Umbilical cord (tissue), 2 donors: ENCODE results near the gene E4F1. TPM values are rescaled to one million over a fixed set of nuclear protein-coding genes. Genes with fewer than 3 reads are reported as not detected.

Source experiments
- DNase-seq: peaks from one replicate; pipeline ENCODE4 v3.0.0-alpha.2; 2015; ENCODE audit warnings: low spot score
- total RNA-seq: library from RNA; depleted of rRNA; stranded (reverse); fragments of >200 nt; gene quantifications from one replicate; pipeline ENCODE4 v1.2.3, GENCODE V29; 2014; ENCODE audit warnings: low replicate concordance; ENCODE audit not compliant: insufficient read depth

The E4F1 gene
- total RNA-seq, 1 donor from 2014 or later = 14.7 TPM

DNA sequence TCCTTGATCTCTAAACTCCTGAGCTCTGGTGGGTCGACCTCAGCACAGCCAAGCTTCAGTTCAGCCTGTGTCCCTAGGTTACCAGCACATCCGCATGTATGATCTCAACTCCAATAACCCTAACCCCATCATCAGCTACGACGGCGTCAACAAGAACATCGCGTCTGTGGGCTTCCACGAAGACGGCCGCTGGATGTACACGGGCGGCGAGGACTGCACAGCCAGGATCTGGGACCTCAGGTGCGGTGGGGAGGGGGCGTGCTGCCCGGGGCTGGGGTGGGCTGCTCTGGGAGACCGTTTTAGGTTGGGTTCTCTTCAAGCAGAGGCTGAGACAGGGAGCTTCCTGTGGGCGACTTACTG, 17.0 kb upstream of the E4F1 start:
- DNase-seq = no peak

DNA sequence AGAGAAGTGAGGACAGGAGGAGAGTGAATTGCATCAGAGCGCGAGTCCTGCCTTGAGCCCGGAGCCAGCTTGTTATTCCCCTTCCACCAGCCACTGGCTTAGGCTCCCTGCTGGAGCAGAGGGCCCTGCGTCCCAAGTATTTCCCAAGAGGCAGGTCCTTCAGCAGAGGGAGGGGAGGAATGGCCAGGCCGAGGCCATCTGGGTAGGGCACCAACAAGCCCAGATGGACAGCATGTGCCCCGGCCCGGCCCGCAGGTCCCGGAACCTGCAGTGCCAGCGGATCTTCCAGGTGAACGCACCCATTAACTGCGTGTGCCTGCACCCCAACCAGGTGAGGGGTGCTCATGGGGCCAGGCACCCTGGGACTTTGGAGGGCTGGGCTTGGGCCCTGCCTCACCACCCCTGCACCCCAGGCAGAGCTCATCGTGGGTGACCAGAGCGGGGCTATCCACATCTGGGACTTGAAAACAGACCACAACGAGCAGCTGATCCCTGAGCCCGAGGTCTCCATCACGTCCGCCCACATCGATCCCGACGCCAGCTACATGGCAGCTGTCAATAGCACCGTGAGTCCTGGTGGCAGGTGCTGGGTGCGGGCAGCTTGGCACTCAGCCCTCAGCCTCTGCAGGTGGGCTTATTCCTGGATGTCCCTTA, 16.5 kb upstream of the E4F1 start:
- DNase-seq = no peak

DNA sequence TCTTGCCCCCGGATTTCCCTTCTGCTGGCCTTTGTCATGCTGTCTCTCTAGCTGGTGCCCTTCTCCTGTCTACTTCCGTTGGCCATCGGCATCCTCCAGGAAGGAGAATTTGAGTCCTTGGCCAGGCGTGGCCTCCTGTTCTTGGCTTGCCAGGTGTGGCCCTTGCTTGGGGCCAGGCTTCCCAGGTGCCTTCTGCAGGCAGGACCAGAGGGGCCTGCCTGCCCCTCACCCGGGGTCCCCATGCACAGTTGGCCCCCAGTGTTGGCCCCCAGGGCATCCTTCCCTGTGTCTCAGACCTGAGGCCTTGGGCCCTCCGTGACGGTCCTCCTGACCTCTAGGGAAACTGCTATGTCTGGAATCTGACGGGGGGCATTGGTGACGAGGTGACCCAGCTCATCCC, 15.5 kb upstream of the E4F1 start:
- DNase-seq = no peak

DNA sequence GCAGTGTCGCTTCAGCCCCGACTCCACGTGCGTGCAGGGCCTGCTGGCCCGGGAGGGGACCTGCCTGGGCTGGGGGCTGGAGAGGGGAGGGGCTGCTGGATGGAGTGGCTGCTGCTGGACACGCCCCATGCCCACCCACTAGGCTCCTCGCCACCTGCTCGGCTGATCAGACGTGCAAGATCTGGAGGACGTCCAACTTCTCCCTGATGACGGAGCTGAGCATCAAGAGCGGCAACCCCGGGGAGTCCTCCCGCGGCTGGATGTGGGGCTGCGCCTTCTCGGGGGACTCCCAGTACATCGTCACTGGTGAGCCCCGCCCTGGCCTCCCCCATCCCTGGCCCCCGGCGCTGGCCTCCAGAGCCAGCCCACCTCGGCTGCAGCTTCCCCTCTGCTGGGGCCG, 15.1 kb upstream of the E4F1 start:
- no peak for DNase-seq

DNA sequence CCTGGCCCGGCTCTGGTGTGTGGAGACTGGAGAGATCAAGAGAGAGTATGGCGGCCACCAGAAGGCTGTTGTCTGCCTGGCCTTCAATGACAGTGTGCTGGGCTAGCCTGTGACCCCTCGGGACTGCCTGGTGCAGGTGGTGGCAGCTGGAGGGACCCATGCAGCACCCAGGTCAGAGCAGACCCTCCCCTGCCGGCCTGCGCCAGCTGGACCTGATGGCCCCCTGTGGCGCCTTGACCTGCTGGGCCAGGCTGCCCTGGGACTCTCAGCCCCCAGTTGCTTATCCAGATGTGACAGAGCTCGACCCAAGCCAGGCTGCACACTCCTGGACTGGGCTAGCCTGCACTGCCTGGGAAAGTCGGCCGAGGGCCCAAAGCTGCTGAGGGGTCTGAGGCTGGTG, 14.6 kb upstream of the E4F1 start:
- DNase-seq = no peak

DNA sequence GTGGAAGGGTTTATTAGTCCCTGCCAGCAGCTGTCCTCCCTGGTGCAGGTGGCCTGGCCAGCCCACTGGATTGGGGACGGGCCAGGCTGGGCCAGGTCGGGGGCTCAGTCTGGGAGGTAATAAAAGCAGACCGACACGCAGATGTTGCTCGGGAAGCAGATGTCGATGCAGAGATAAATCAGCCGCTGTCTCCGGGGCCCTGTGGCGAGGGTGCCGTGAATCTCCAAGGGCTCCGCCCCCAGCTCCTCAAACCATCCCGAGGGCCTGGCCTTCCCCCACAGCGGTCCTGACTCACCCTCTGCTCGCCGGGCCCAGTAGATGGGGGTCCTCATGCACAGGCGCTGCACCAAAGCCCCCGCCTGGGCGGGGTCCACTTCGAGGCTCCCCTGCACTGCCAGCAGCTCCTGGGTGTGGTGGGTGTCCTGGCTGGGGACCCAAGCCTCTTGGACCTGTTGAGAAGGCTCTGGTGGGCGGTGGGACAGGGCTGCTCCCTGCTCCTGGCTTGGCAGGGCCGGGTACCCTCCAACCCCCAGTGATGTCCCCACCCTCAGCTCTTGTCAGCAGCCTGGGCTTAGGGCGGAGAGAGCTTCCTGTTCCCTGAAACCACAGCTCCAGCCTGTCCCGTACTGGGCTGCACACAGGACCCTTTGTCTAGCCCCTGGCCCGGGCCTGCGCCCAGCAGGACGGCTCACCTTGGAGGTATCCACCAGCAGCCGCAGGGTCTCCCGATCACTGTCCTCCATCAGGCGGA, 14.0 kb upstream of the E4F1 start:
- no peak for DNase-seq

DNA sequence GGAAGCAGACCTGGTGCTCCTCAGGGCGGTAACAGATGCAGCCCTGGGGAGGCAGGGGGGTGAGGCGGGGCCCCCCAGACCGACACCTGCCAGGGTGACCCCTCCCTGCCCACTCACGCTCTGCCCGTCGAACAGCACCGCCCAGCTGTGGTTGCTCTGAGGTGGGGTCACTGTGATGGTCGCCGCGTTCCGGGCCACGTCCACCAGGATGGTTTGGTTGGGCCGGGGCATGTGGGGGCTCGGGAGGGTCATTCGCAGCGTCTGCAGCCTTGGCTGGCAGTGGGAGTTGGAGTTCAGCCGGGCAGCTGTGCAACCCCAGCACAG, 13.4 kb upstream of the E4F1 start:
- no peak for DNase-seq

DNA sequence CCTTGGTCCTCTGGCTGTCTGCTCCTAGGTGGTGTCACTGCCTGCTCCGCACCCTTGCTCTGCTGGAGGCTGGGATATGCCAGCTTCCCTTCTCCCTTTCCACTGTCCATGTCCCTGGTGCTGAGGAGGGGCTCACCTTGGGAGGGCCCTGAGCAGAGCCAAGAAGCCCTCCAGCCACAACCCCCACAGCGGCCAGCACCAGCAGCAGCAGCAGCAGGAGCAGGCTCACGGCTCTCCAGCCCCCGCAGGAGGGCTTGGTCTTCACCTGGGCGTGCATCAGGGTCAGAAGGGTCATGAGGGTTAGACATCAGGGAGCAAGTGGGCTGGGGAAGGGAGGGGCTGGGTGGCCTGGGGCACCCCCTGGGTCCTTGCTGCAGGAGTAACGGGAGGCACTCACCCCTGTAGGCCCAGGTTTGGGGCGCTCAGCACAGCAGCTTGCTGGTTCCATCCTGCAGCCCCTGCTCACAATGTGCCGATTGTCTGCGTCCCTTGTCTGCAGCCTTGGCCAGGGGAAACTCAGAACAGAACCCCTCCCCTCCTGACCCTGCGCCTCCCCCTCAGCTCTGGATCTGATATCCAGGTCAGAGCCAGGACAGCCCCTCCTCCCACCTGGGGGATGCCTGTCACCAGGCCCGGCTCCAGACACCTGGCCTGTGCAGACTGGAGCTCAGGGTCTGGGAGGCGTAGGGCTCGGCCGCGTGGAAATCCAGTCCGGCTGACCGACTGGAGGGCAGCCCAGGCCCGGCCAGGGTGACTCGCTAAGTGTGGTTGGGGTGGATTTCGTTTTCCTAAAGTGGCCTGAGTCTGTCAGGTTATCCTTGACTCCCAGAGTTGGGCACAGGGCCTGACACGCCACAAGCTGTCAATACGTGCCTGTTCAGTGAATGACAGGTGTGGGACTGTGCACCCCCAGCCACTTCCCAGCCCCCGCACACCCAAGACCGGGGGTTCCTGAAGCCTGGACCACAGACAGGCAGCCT, 12.7 kb upstream of the E4F1 start, which contains the start of gene BRICD5:
TSS of gene BRICD5 (minus strand) at position 478 of the 980 bp plus-strand sequence. CDS start at position 448, 30 bp downstream.
- DNase-seq = no peak

DNA sequence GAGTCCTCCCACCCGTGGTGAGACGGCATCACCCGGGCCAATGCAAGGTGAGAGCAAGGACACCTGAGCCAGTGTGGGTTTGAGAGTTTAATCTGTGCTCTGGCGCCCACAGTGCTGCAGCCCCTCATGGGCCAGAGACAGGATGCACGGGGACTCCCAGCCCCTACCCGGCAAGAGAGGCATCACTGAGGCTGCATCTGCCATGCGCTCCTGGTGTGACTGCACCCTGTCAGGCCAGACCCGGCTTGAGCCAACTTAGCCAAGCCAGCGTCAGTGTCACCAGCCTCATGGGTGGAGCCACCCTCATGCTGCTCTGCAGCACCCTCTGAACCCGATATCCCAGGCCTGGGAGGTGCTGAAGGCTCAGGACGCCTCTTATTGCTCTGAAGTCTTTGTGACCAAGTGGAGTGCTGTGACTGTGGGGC, 11.5 kb upstream of the E4F1 start:
- DNase-seq = no peak

DNA sequence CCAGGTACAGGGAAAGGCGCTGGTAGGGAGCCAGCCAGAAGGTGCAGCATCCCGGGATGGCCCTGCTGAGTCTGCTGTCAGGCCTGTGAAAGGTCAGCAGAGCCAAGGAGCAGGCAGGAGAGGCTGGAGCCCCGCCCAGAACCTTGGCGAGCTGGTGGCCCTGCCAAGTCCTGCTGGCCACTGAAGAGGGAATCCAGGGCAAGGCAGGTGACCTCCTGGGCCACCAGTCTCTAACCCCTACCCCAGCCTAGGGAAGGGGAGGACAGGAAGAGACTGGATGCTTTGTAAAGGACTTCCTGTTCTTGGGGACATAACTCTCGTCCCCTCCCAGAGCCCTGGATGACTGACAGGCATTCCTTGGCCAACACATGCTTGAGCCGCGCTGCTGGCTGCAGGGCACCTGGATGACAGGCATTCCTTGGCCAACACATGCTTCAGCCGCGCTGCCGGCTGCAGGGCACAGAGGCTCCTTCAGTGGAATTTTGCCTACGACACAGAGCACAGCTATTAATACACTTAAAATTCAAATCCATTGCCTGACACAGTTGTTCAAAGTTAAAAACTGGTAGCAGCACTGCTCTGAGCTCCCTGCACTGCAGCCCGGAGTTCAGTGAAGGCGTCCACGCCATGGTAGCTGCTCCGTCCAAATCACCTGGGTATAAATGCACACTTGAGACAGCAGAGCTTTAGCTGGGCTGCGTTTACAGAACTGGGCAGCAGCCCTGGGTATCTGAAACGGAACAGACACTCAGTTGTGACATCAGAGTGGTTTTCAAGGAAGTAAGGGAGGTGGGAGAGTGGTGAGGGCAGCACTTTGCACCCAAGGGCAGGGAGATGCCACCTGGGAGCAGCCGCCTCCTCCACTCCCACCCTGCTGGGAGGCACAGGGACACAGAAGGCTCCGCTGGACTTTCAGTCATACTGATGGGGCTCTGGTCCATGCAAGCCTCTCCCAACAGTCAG, 10.7 kb upstream of the E4F1 start:
- DNase-seq = no peak

DNA sequence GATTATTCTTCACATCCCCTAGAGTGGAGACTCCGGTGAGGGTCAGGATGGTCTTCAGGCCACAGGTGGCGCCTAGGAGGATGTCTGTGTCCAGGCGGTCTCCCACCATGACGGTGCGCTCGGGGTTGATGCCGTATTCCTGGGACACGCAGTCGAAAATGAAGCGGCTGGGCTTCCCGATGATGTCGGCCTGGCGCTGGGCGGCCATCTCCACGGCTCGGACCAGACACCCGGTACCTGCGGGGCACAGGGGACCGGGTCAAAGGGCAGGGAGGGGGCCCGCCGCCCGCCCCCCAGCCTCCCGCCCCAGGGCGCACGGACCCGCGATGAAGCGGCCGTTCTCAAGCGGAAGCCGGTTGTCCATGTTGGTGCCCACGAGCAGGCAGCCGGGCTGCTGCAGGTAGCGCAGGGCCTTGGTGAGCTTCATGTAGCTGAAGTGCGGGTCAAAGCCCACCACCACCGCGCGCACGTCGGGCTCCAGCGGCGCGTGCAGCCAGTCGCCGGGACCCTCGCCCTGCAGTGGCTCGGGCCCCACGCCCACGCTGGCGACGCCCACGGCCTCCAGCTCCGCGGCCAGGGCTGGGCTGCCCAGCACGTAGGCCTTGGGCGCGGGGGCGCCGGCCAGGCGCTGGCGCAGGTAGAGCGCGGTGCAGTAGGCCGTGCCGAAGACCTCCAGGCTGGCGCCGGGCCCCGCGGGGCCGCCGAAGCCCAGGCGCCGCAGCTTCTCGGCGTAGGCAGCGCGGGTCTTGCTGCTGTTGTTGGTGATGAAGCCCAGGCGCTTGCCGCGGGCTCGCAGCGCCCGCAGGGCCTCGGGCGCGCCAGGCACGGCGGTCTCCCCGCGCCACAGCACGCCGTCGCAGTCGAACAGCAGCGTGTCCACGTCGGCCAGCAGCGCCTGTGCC, 9.3 kb upstream of the E4F1 start:
- DNase-seq = no peak

DNA sequence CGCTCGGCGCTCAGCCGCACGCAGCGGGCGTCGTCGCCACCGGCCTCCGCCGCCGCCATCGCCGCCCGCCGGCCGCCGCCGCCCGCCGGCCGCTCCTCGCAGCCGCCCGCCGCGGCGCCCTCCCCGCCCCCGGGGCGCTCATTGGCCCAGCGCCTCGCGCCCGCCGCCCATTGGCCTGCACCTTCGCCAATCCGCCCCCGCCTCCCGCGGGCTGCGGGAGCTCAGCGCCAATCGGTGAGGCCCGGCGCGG, 8.7 kb upstream of the E4F1 start, which contains the start of gene PGP:
TSS of gene PGP (minus strand) at position 122 of the 250 bp plus-strand sequence. CDS start at position 59, 63 bp downstream.
- no peak for DNase-seq

DNA sequence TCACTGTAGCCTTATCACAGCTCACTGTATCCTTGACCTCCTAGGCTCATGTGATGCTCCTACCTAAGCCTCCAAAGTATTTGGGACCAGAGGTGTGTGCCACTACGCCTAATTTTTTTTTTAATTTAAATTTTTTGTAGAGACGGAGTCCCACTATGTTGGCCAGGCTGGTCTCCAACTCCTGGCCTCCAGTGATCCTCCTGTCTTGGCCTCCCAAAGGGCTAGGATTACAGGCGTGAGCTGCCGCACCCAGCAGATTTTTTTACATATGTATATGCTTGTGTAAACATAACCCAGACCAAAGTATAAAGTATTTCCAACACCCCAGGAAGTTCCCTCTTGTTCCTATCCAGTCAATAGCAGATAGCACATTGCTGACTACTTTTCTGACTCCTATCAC, 7.1 kb upstream of the E4F1 start:
- DNase-seq = no peak

DNA sequence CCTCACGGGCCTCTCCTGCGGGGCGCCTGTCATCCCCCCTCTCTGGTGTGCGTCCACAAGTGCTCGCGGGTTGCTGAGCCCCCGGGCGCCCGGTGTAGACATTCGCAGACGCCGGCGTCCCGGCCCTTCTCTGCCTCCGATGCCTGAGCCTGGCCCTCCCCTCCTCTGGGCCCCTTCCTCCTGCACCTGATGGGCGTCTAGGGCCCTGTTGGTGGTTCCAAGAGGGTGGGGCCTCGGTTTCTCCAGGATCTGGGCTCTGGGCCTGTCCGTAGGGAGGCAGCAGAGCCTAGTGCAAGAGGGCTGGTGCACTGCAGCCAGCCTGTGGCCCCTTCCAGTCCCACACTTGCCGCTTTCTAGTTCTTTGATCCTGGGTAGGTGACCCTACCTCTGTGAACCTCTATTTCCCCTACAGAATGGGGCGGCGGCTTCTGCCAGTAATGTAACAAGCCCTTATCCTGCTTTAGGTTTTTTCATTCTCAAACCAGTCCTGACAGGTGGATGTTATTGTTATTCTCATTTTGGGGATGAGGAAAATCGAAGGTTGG, 623 bp downstream of the E4F1 start:
- peak; percentile 44 for DNase-seq

DNA sequence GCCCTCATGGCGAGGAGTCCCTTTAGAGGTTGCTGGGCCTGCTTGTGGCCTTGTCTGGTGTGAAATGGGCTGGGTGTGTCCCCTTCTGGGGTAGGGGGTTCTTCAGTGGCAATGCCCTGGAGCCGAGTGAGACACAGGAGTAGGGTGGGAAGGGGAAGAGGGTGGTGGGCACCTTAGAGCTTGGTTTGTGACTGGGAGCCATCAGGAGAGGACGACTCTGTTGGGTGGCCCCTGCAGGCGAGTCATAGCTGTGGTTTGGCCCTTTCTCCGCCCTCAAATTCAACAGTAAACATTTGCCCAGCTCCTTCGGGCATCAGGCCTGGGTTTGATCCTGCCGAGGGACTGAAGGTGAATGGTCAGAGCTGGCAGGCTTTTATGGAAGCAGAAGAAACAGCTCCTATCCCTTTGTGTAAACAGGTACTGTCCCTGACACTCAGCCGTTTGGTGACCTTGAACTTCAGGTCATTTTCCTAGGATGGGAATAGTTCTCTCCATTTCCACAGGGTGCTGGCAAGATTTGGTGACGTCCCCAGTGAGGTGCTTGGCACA, 2.9 kb downstream of the E4F1 start:
- no peak for DNase-seq

DNA sequence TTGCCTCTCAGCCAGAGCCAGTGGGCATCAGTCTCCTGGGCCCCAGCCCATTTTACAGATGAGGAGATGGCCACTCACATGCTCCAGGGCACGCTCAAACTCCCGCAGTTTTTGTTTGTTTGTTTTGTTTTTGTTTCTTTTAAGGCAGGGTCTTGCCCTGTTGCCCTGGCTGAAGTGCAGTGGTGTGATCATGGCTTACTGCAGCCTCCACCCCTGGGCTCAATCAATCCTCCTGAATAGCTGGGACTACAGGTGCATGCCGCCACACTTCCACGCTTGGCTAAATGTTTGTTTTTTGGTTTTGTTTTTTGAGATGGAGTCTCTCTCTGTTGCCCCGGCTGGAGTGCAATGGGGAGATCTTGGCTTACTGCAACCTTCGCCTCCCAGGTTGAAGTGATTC, 3.5 kb downstream of the E4F1 start:
- no peak for DNase-seq

DNA sequence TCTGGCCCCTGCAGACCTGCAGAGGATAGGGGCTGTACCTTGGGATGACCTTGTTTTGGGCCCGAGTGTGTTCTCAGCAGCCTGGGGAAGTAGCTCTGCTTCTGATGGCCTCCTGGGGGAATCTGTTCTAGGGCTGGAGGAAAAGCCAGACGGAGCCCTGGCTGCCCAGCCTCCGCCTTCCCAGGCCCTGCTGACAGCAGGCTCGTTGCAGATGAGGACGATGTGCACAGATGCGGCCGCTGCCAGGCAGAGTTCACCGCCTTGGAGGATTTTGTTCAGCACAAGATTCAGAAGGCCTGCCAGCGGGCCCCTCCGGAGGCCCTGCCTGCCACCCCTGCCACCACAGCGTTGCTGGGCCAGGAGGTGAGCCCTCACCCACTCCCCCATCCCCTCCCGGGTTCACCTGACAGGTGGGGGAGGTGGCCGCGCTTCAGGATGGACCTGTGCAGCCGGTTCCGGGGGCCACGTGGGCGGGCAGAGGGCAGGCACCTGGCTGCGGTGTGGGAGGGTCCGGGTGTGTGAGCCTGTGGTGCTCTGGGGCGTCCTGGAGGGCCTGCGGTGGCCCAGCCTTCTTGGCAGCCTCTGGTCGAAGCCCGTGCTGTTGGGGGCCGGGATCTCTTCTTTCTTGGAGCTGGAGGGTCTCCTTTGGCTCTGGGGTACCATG, 4.9 kb downstream of the E4F1 start:
- no peak for DNase-seq

DNA sequence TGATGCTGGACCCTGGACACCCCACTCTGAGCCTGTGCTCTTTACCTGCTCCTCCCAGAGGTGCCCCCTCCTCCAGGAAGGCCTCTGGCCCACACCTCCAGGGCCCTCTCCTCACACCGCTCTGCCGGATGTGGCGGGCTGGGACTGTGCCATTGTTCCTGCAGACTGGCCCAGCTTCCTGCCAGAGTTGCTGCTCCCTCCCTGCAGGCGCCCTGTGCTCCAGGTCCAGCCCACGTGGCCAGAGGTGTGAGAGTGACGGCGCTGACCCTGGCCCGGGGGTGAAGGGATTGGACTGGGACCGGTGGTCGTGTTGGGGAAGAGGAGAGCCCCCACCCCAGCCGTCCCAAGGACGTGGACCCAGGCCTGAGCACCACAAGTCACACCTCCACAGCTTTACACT, 5.7 kb downstream of the E4F1 start:
- DNase-seq = no peak

DNA sequence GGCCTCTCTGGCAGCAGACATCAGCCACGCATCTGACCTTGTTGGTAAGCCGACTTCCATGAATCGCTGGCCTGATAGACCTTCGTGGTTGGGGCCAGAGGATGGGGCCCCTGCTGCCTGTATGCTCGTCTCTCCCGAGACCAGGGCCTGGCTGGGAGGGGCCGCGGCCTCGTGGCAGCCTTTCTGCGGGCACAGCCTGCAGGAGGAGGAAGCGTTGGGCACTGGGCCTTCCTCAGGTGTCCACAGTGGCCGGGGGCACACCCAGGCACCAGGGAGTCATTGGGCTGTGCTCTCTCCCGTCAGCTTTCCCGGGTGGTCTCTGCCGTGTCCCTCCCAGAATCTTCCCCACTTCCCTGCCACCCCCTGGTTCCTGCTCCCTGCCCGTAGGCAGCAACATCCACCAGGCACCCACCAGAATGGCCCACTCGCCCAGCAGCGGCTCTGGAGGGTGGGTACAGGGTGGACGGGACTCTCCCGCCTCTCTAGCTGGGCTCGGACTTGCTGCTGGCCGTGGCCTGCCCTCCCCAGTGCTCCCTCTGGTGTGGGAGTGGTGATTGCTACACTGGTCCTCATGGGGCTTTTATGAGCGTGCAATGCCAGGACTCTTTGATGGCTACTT, 6.3 kb downstream of the E4F1 start:
- DNase-seq = no peak
